Midbrain (tissue), 1 donor: ENCODE measurements around the gene ALB.

Experiments used
- DNase-seq: peaks from one replicate; lab custom pipeline; 2025; lab: John Stamatoyannopoulos, UW

The ALB gene

GRCh38 chr4:73409012-73409862, 5.2 kb downstream of the ALB start:
- no peak for DNase-seq

- DNase-seq = no peak
These were observed 6.0 kb downstream of the ALB start for GRCh38 chr4:73409978-73410548.

GRCh38 chr4:73410916-73411730, 7.0 kb downstream of the ALB start:
- no peak for DNase-seq

GRCh38 chr4:73411731-73412414, 7.8 kb downstream of the ALB start:
- DNase-seq = no peak

- no peak for DNase-seq
These were observed 9.2 kb downstream of the ALB start for GRCh38 chr4:73413294-73413755.

GRCh38 chr4:73414936-73415271, 10.8 kb downstream of the ALB start:
- no peak for DNase-seq

GRCh38 chr4:73415807-73416238, 11.7 kb downstream of the ALB start:
- no peak for DNase-seq

- DNase-seq = no peak
These were observed 12.5 kb downstream of the ALB start for GRCh38 chr4:73416423-73417087.

- no peak for DNase-seq
These were observed 13.3 kb downstream of the ALB start for GRCh38 chr4:73417342-73417741.

- no peak for DNase-seq
These were observed 13.9 kb downstream of the ALB start for GRCh38 chr4:73417973-73418372.

- DNase-seq = no peak
These were observed 14.6 kb downstream of the ALB start for GRCh38 chr4:73418677-73419076.

GRCh38 chr4:73419106-73420038, 15.3 kb downstream of the ALB start:
- DNase-seq = peak; percentile 16

GRCh38 chr4:73420615-73421014, 16.5 kb downstream of the ALB start:
- no peak for DNase-seq

GRCh38 chr4:73421708-73422457, 17.8 kb downstream of the ALB start:
- DNase-seq = no peak

GRCh38 chr4:73422458-73422752, 18.3 kb downstream of the ALB start:
- no peak for DNase-seq

GRCh38 chr4:73423184-73423583, 19.1 kb downstream of the ALB start:
- DNase-seq = no peak

- no peak for DNase-seq
These were observed 22.6 kb downstream of the ALB start for GRCh38 chr4:73426666-73427065.

GRCh38 chr4:73429118-73429517, 25.0 kb downstream of the ALB start:
- DNase-seq = no peak

- no peak for DNase-seq
These were observed 25.9 kb downstream of the ALB start for GRCh38 chr4:73429826-73430587.
